GM12878 (cell line): Measurements from ENCODE around the gene TMEM63C. TPM values are rescaled to one million over a fixed set of nuclear protein-coding genes. Genes with fewer than 3 reads are reported as not detected.
A peak's percentile ranks its signal among the peaks of the same experiment; 100 is the strongest.

ENCODE experiments used
- ATAC-seq: fragments of 200-7000 bp; cut with Tn5 transposase; 3 replicates; pipeline ENCODE4 v1.9.1; 2020; ENCODE audit warnings: mild to moderate bottlenecking, moderate library complexity
- BruUV-seq: library from RNA; stranded (reverse); fragments of 400-500 nt; replicated peaks from 2 replicates; lab custom pipeline; 2021; lab: Mats Ljungman, UMichigan
- CTCF ChIA-PET: fragments of 300-600 bp; sonication (Branson Sonifier 250); formaldehyde crosslinking; extraction: SDS; loops from one replicate; lab custom pipeline; 2021; ENCODE audit warnings: inconsistent platforms; lab: Yijun Ruan, JAX
- POLR2A ChIA-PET: fragments of 350-600 bp; formaldehyde crosslinking; extraction: SDS; loops from one replicate; lab custom pipeline; 2021; ENCODE audit warnings: inconsistent platforms; lab: Charles Lee
- RAD21 ChIA-PET: fragments of 300-600 bp; sonication (Branson Sonifier 250); formaldehyde crosslinking; loops from one replicate; lab custom pipeline; 2023; ENCODE audit warnings: antibody characterized with exemption; ENCODE audit not compliant: unreplicated experiment; lab: Charles Lee
- SMC1A ChIA-PET: fragments of 300-600 bp; sonication (Branson Sonifier 250); formaldehyde crosslinking; loops from one replicate; lab custom pipeline; 2023; ENCODE audit not compliant: unreplicated experiment, uncharacterized antibody; lab: Charles Lee
- DNase-seq: peaks from one replicate; pipeline ENCODE4 v3.0.0-alpha.2; 2011; ENCODE audit warnings: low read depth, low spot score
- FAIRE-seq: peaks from 3 replicates; lab custom pipeline; 2011; peaks lifted over from hg19 to GRCh38; lab: Jason Lieb, UNC
- H2AFZ ChIP-seq: 2 replicates; pipeline ENCODE4 v1.6.0; 2011; ENCODE audit warnings: low read depth, low read length, control low read depth; ENCODE audit not compliant: control insufficient read depth
- H3K27ac ChIP-seq: 2 replicates; pipeline ENCODE4 v1.5.1; 2011; ENCODE audit warnings: control low read depth; ENCODE audit not compliant: control insufficient read depth, insufficient read depth
- H3K27me3 ChIP-seq, 2 experiments: replicated peaks in 1 of 2; 2 replicates each; pipeline versions ENCODE4 v1.6.0 to v1.6.1; 2011; ENCODE audit warnings: low read length in 1 of 2; ENCODE audit not compliant: control insufficient read depth in 2 of 2, insufficient read depth in 2 of 2
- H3K36me3 ChIP-seq, 2 experiments: 2 replicates each; pipeline ENCODE4 v1.5.1; 2011; ENCODE audit warnings: low read length in 1 of 2; ENCODE audit not compliant: control insufficient read depth in 2 of 2, insufficient read depth in 2 of 2
- H3K4me1 ChIP-seq: 2 replicates; pipeline ENCODE4 v1.6.1; 2011; ENCODE audit warnings: mild to moderate bottlenecking, low read length, moderate library complexity, mixed read lengths; ENCODE audit not compliant: control insufficient read depth, insufficient read depth
- H3K4me2 ChIP-seq: 2 replicates; pipeline ENCODE4 v1.6.0; 2011; ENCODE audit warnings: control low read depth; ENCODE audit not compliant: control insufficient read depth, insufficient read depth
- H3K4me3 ChIP-seq: fragments of 200-600 bp; sonication (generic); 2 replicates; pipeline ENCODE4 v1.5.1; 2016
- H3K79me2 ChIP-seq: 2 replicates; pipeline ENCODE4 v1.6.0; 2011; ENCODE audit warnings: low read length; ENCODE audit not compliant: control insufficient read depth, insufficient read depth
- H3K9ac ChIP-seq: 2 replicates; pipeline ENCODE4 v1.8.0; 2011; ENCODE audit warnings: low read length, control low read depth, mixed read lengths; ENCODE audit not compliant: control insufficient read depth, insufficient read depth
- H3K9me3 ChIP-seq: replicated peaks from 3 replicates; pipeline ENCODE4 v1.5.1; 2011; ENCODE audit warnings: mild to moderate bottlenecking, low read length; ENCODE audit not compliant: control insufficient read depth, insufficient read depth
- H4K20me1 ChIP-seq: 2 replicates; pipeline ENCODE4 v1.6.0; 2011; ENCODE audit not compliant: control insufficient read depth, insufficient read depth
- ATF7 ChIP-seq: fragments of 450-650 bp; IDR thresholded peaks from 2 replicates; pipeline ENCODE4 v1.6.1; 2016; ENCODE audit warnings: low read depth, mild to moderate bottlenecking
- BHLHE40 ChIP-seq, 2 experiments: fragments of 450-650 bp in 1 of 2; IDR thresholded peaks; 2 replicates each; pipeline ENCODE4 v1.6.1; 2011 to 2017; ENCODE audit warnings: low read depth in 2 of 2, borderline replicate concordance in 1 of 2, improper control_type of control experiment in 1 of 2, low read length in 1 of 2, mild to moderate bottlenecking in 1 of 2
- CREM ChIP-seq: IDR thresholded peaks from 2 replicates; pipeline ENCODE4 v1.6.1; 2014; ENCODE audit warnings: antibody characterized with exemption, low read depth
- EED ChIP-seq: sonication (generic); IDR thresholded peaks from 2 replicates; pipeline ENCODE4 v1.6.1; 2016; ENCODE audit warnings: antibody characterized with exemption, low read depth
- HDAC2 ChIP-seq: fragments of 200-600 bp; sonication (generic); IDR thresholded peaks from 2 replicates; pipeline ENCODE4 v1.6.1; 2017
- LARP7 ChIP-seq: fragments of 450-650 bp; IDR thresholded peaks from 2 replicates; pipeline ENCODE4 v1.6.1; 2017; ENCODE audit warnings: mild to moderate bottlenecking
- MYB ChIP-seq: fragments of 150-350 bp; IDR thresholded peaks from 2 replicates; pipeline ENCODE4 v1.6.1; 2014; ENCODE audit warnings: mild to moderate bottlenecking, low read depth, low read length, borderline replicate concordance
- NFIC ChIP-seq: IDR thresholded peaks from 2 replicates; pipeline ENCODE4 v1.6.1; 2012; ENCODE audit warnings: low read depth, mild to moderate bottlenecking, inconsistent platforms, low read length, moderate library complexity
- NFXL1 ChIP-seq: fragments of 450-650 bp; IDR thresholded peaks from 2 replicates; pipeline ENCODE4 v1.6.1; 2017; ENCODE audit warnings: antibody characterized with exemption, mild to moderate bottlenecking, borderline replicate concordance
- NR2F1 ChIP-seq: fragments of 450-650 bp; conservative IDR thresholded peaks from 2 replicates; pipeline ENCODE4 v1.6.1; 2017; ENCODE audit warnings: mild to moderate bottlenecking
- SIX5 ChIP-seq: IDR thresholded peaks from 2 replicates; pipeline ENCODE4 v1.6.1; 2011; ENCODE audit warnings: mild to moderate bottlenecking, low read depth, low read length, moderate library complexity; ENCODE audit not compliant: severe bottlenecking
- USF2 ChIP-seq: IDR thresholded peaks from 2 replicates; pipeline ENCODE4 v1.6.1; 2011; ENCODE audit warnings: low read depth, low read length, improper control_type of control experiment, borderline replicate concordance
- ZNF207 ChIP-seq: fragments of 450-650 bp; IDR thresholded peaks from 2 replicates; pipeline ENCODE4 v1.6.1; 2014; ENCODE audit warnings: antibody characterized with exemption, mild to moderate bottlenecking, borderline replicate concordance
- ZNF24 ChIP-seq: fragments of 450-650 bp; IDR thresholded peaks from 2 replicates; pipeline ENCODE4 v1.6.1; 2017; ENCODE audit warnings: antibody characterized with exemption, mild to moderate bottlenecking
- ZNF622 ChIP-seq: fragments of 450-650 bp; IDR thresholded peaks from 2 replicates; pipeline ENCODE4 v1.6.1; 2017; ENCODE audit warnings: mild to moderate bottlenecking, inconsistent platforms
- WGBS: methylation state at CpG from one replicate; pipeline ENCODE4 v1.1.6; 2016; ENCODE audit warnings: low lambda C conversion rate; ENCODE audit not compliant: insufficient replicate concordance, insufficient coverage; ENCODE audit errors: missing lambda C conversion rate; 5-methylcytosine and 5-hydroxymethylcytosine counted together
- in situ Hi-C: fragments of 300-500 bp; cut with MboI; formaldehyde crosslinking; loops from 9 replicates; pipeline ENCODE4 v1.14.3; 2018; ENCODE audit warnings: mixed read lengths
- intact Hi-C: fragments of 100-400 bp; cut with micrococcal nuclease; formaldehyde crosslinking; loops from one replicate; pipeline ENCODE4 v1.14.2; 2022; ENCODE audit not compliant: unreplicated experiment
- polyA plus RNA-seq, 11 experiments: library from polyadenylated mRNA; depleted of rRNA in 4 of 11; unstranded in 6 of 11; stranded (reverse) in 5 of 11; fragments of >200 nt; fragmentation: Nextera tagmentation in 4 of 11; fragmentation: Illumina TruSeq in 1 of 11; extraction: Ambion mirVana in 4 of 11; extraction: Trizol in 1 of 11; gene quantifications; 1 replicate in 1 of 11; 2 replicates in 10 of 11; pipeline versions ENCODE4 v1.2.1 to v1.2.3, GENCODE V29; 2011 to 2016; ENCODE audit warnings: inconsistent platforms in 2 of 11, missing spikeins in 2 of 11, low read depth in 1 of 11
- total RNA-seq, 4 experiments: library from RNA; depleted of rRNA in 3 of 4; stranded (reverse); fragments of >200 nt in 3 of 4; fragmentation: Illumina TruSeq in 1 of 4; extraction: Trizol in 1 of 4; gene quantifications; 2 replicates each; pipeline versions ENCODE4 v1.2.1 to v1.2.3, GENCODE V29; 2013 to 2021
- TF ChIP-seq, protein P1 (sequence below): IDR thresholded peaks from 2 replicates; pipeline ENCODE4 v1.6.1; 2011; ENCODE audit warnings: mild to moderate bottlenecking, low read depth, low read length, moderate library complexity; ENCODE audit not compliant: insufficient replicate concordance

The TMEM63C gene
- total and polyA plus RNA-seq, 10 of the 15 experiments (the other 5 are each of a cell fraction or from before 2014, with no cell fraction given), result 0.06 to 1.3 (median 0.39) TPM; not detected in 4

DNA sequence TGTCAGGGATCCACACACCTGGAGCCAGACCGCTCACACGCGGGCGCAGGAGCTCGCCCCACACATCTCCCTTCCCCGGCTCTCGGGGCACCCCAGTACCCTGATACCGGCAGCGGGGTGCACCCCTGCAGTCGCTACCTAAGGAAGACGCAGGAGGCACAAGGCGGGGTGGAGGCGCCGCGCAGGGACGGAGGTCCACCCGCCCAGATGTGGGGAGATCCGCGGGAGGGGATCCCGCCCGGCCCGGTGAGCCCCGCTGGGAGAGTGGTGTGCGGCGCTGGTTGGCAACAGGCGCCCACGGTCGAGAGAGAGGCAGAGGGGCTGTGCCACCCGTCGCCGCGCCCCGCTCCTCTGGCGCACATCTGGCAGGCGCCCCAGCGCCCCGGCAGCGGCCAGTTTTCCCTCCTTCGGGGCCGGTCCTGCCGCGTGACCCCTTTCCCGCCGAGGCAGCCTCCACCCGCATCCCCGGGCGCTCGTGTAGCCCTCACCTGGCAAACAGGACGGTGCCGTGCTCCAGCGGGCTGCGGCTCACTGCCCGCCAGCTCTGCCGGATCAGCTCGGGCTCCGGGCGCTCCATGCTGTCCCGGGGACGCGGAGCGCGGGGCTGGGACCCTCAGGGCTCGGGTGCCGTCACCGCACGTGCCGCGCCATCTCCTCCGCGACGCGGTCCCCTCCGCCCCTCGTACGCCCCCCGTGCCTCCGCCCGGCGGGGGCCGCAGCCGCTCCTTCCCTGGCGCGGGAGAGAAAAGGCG, 88.9 kb downstream of the TMEM63C start:
- ChIA-PET POLR2A (no interaction called here), CTCF (no interaction called here), RAD21 (interaction anchor here (0.7 kb wide), 1 partner anchor 73 kb away, joined by 3 read pairs; no protein-coding TSS in a partner anchor), SMC1A (no interaction called here)
- Histone ChIP-seq H3K4me3 (no peak overlapping the region), H3K79me2 (no peaks in the 10 kb centered on the region), H3K27ac (no peak overlapping the region), H2AFZ (no peak overlapping the region), H3K9me3 (no peaks in the 10 kb centered on the region), H3K27me3 (peaks cover 0 to 6% of the 10 kb centered on the region in 2 experiments; a peak in 3 of 4 replicates), H4K20me1 (no peaks in the 10 kb centered on the region), H3K4me2 (no peak overlapping the region), H3K9ac (no peak overlapping the region), H3K4me1 (no peaks in the 10 kb centered on the region), H3K36me3 (no peaks in the 10 kb centered on the region)
- TF ChIP-seq BHLHE40 (IDR thresholded peaks at IDR 0.05; ENCODE audit: borderline replicate concordance in 1 of 2, low read depth in 2 of 2, low read length in 1 of 2), result 0 out of 4 replicates have a peak, but pooled peaks of 1 of the 2 experiments have one; percentile 8
- no peak for TF ChIP-seq NFXL1
- no peak for TF ChIP-seq ZNF207
- TF ChIP-seq ZNF622, result no peak
- DNase-seq (no peak), ATAC-seq (no peak), FAIRE-seq (no peak)
- intact Hi-C loops (no loop called here), in situ Hi-C loops (no loop called here)
- no TSS peak for BruUV-seq
- WGBS, result 23% methylated on average over 52 of the region's 84 CpGs

DNA sequence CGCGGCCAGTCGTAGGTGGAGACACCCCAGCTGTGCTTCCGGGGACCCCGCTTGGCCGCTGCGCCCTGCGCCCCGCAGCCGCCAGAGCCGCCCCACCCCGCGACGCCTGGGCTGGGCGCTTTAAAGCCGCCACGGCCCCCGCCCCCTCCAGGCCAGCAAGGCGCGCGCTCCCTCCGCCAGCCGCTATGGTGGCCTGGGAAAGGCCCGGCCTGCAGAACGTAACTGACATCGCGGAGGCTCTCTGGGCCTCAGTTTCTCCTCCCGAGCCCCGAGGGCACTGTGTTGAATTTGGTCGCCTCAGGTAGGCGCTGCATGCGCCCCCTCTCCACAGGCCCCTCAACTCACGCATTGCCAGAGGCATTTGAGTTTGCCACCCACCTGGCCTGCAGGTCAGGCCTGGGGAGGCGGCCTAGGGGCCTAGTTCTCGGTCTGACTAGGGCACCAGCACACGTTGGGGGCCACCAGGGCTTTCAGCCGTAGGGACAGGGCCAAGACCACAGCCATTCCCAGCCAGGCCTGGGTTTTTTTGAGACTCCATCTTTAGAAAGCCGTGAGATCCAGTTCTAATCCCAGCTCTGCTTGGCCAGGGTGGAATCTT, 89.6 kb downstream of the TMEM63C start, which contains the start of gene NGB:
Gene NGB (minus strand): TSS at position 94 of the 598 bp plus-strand sequence. CDS start 269 bp downstream, outside the sequence.
- no TSS peak for BruUV-seq
- no peaks in the 10 kb centered on the region for H3K79me2 ChIP-seq
- no peak within 1 kb of the TSS for H3K4me2 ChIP-seq
- no peak within 1 kb of the TSS for H3K27ac ChIP-seq
- DNase-seq (no peak), FAIRE-seq (no peak), ATAC-seq (no peak)
- H3K4me1 ChIP-seq, result no peaks in the 10 kb centered on the region
- H3K36me3 ChIP-seq, result no peaks in the 10 kb centered on the region
- H3K4me3 ChIP-seq, result no peak within 1 kb of the TSS
- no peaks in the 10 kb centered on the region for H4K20me1 ChIP-seq
- SMC1A ChIA-PET, result no interaction called here
- H3K9ac ChIP-seq, result no peak within 1 kb of the TSS
- intact Hi-C loops (no loop called here), in situ Hi-C loops (no loop called here)
- H3K9me3 ChIP-seq, result no peaks in the 10 kb centered on the region
- POLR2A ChIA-PET, result no interaction called here
- H2AFZ ChIP-seq, result no peak within 1 kb of the TSS
- CTCF ChIA-PET, result no interaction called here
- H3K27me3 ChIP-seq, result peaks cover 0 to 6% of the 10 kb centered on the region in 2 experiments; a peak in 3 of 4 replicates
- WGBS, result 66% methylated on average over 38 of the region's 38 CpGs
- RAD21 ChIA-PET, result no interaction called here
- TF ChIP-seq USF2 (no peak), NFIC (no peak), CREM (no peak), ATF7 (no peak), NR2F1 (no peak), ZNF24 (no peak), HDAC2 (no peak), MYB (no peak), LARP7 (no peak), EED (no peak), SIX5 (no peak)
- TF ChIP-seq, protein P1, sequence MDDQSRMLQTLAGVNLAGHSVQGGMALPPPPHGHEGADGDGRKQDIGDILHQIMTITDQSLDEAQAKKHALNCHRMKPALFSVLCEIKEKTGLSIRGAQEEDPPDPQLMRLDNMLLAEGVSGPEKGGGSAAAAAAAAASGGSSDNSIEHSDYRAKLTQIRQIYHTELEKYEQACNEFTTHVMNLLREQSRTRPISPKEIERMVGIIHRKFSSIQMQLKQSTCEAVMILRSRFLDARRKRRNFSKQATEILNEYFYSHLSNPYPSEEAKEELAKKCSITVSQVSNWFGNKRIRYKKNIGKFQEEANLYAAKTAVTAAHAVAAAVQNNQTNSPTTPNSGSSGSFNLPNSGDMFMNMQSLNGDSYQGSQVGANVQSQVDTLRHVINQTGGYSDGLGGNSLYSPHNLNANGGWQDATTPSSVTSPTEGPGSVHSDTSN, result no peak
